Adrenal gland (tissue), 12 donors: ENCODE measurements around the gene AUTS2. TPM values are rescaled to one million over a fixed set of nuclear protein-coding genes. Genes with fewer than 3 reads are reported as not detected.

Source experiments
- DNase-seq, 7 donors: peaks; one replicate each; pipeline ENCODE4 v3.0.0-alpha.2; 2019 to 2020
- H3K27ac ChIP-seq, 5 donors: fragments of 200-600 bp; sonication (generic) in 4 of 5; 1 replicate in 3 of 5; 2 replicates in 2 of 5; pipeline versions ENCODE4 v1.5.1 to v1.8.0; 2016 to 2020; ENCODE audit warnings: mild to moderate bottlenecking in 1 of 5
- H3K27me3 ChIP-seq: fragments of 200-600 bp; 2 replicates; pipeline ENCODE4 v1.8.0; 2021
- H3K36me3 ChIP-seq, 2 donors: fragments of 200-600 bp; replicated peaks in 1 of 2; 1 replicate in 1 of 2; 2 replicates in 1 of 2; pipeline versions ENCODE4 v1.5.1 to v1.8.0; 2018 to 2022
- H3K4me1 ChIP-seq, 2 donors: fragments of 200-600 bp; replicated peaks in 1 of 2; 1 replicate in 1 of 2; 2 replicates in 1 of 2; pipeline versions ENCODE4 v1.5.1 to v1.8.0; 2018 to 2021
- H3K4me3 ChIP-seq, 4 donors: fragments of 200-600 bp; sonication (generic) in 3 of 4; one replicate each; pipeline ENCODE4 v1.5.1; 2016 to 2018
- H3K9me3 ChIP-seq, 3 donors: fragments of 200-600 bp; sonication (generic) in 1 of 3; replicated peaks in 1 of 3; 1 replicate in 2 of 3; 2 replicates in 1 of 3; pipeline versions ENCODE4 v1.5.1 to v1.8.0; 2016 to 2021
- CTCF ChIP-seq, 6 experiments: fragments of 450-650 bp in 4 of 6; fragments of 200-600 bp in 2 of 6; sonication (generic) in 1 of 6; IDR thresholded peaks; 1 replicate in 5 of 6; 2 replicates in 1 of 6; pipeline versions ENCODE4 v1.5.1 to v1.8.0; 2016 to 2021; ENCODE audit warnings: antibody characterized with exemption in 6 of 6, mild to moderate bottlenecking in 2 of 6, moderate library complexity in 1 of 6
- POLR2A ChIP-seq, 2 donors: fragments of 450-650 bp; IDR thresholded peaks; one replicate each; pipeline ENCODE4 v1.6.1; 2017; ENCODE audit warnings: antibody characterized with exemption in 2 of 2, mild to moderate bottlenecking in 2 of 2, moderate library complexity in 1 of 2
- WGBS, 4 donors: extraction: QIAGEN DNeasy Blood & Tissue Kit in 2 of 4; methylation state at CpG; one replicate each; pipeline versions ENCODE4 v1.1.5 to v1.1.7; 2013 to 2017; 5-methylcytosine and 5-hydroxymethylcytosine counted together
- intact Hi-C, 2 donors: fragments of 100-400 bp; cut with DNase I; formaldehyde crosslinking; loops; one replicate each; pipeline versions ENCODE4 v1.14.1 to v1.15.0; 2022 to 2023
- polyA plus RNA-seq, 3 donors: library from polyadenylated mRNA; stranded (reverse); fragments of 200-250 nt in 2 of 3; fragments of 350-450 nt in 1 of 3; fragmentation: Illumina TruSeq in 1 of 3; extraction: RNeasy Lipid Tissue Mini Kit (QIAGEN cat#74804) in 1 of 3; gene quantifications; one replicate each; pipeline ENCODE4 v1.2.3, GENCODE V29; 2013 to 2014
- total RNA-seq, 9 donors: library from RNA; depleted of rRNA in 4 of 9; stranded (reverse); fragments of >200 nt in 4 of 9; fragments of 120-200 nt in 1 of 9; fragmentation: NEBNext Ultra II Directional in 1 of 9; extraction: Animal tissue kit (Norgen Biotek cat#: 25700) in 1 of 9; gene quantifications; one replicate each; pipeline versions ENCODE4 v1.1.0 to v1.2.4, GENCODE V29; 2013 to 2023
- donor health status: healthy with polysubstance abuse.
- donor health status: Bipolar disorder and iron deficiency.
- donor health status: DM: yes; HTN: yes; CAD: no.
- donor health status: DM: no; HTN: no; CAD: no.
- donor health status: DM: no; HTN: no; CAD: no.
- donor health status: DM: yes; HTN: yes; CAD: no.

AUTS2 gene
- total and polyA plus RNA-seq, 12 donors: 6.4 to 44.0 (median 15.2) TPM

GRCh38 chr7:70047891-70048448 is 449.7 kb downstream of the AUTS2 start:
- no peaks in the 10 kb centered on the region for H3K27me3 ChIP-seq
- DNase-seq: no peak
- WGBS, 4 donors: 79 to 83% (median 81%) methylated on average over 3 of the region's 3 CpGs
- H3K9me3 ChIP-seq: no peaks in the 10 kb centered on the region
- peaks cover 0 to 3% of the 10 kb centered on the region in 2 donors for H3K4me1 ChIP-seq
- no peak for TF ChIP-seq CTCF (IDR thresholded peaks at IDR 0.05)
- TF ChIP-seq POLR2A (IDR thresholded peaks at IDR 0.05): no peak
- intact Hi-C loops: loop anchor here in 1 of 2 donors (10.0 kb wide), 1 partner anchor 647 kb away; no protein-coding TSS in a partner anchor
- no peaks in the 10 kb centered on the region for H3K36me3 ChIP-seq
- no peak overlapping the region for H3K27ac ChIP-seq
- no peak overlapping the region for H3K4me3 ChIP-seq

DNA sequence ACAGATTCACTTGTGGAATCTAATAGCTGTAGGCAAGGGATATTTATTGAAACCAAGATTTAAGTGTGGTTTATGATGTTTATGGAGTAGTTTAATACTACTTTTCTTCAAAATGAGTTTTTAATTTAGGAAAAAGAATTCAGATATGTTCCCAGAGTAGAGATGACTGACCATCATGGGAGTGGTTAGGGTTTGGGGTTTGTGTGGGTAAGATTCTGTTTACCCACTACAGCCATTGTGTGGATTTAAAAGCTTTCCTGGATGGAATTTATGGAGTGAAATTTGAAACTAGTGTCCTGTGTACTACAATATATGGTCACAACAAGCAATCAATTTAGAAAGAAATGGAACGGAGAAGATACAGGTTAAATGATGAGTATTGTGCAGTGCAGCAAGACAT is 453.5 kb downstream of the AUTS2 start:
- H3K27ac ChIP-seq: no peak overlapping the region
- H3K36me3 ChIP-seq: no peaks in the 10 kb centered on the region
- H3K9me3 ChIP-seq: no peaks in the 10 kb centered on the region
- intact Hi-C loops: loop anchor here in 1 of 2 donors (10.0 kb wide), 1 partner anchor 103 kb away; no protein-coding TSS in a partner anchor
- no peaks in the 10 kb centered on the region for H3K4me1 ChIP-seq
- H3K4me3 ChIP-seq: no peak overlapping the region
- TF ChIP-seq CTCF (IDR thresholded peaks at IDR 0.05) (no peak), POLR2A (IDR thresholded peaks at IDR 0.05) (no peak)
- no peaks in the 10 kb centered on the region for H3K27me3 ChIP-seq
- no peak for DNase-seq
- WGBS, 4 donors: 98 to 100% (median 99%) methylated on average over 1 of the region's 1 CpG

DNA sequence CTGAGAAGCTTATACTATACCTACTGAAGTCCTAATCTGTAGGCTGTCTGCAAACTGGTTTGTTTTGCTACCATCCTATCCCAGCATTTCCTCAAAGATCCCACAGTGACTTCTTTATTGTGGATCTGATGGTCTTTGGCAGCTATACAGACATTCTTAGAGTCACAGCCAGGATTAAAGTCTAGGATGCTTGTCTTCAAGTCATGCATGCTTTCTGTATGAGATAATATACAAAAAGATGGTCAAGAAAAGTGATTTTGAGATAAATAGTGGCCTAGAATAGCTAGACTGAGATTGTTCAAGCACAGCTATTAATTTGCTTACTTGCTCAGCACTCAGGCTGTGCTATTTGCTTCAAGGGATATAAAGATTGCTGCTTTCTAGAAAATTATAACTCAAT is 454.4 kb downstream of the AUTS2 start:
- H3K27ac ChIP-seq: no peak overlapping the region
- H3K36me3 ChIP-seq: no peaks in the 10 kb centered on the region
- TF ChIP-seq CTCF (IDR thresholded peaks at IDR 0.05) (no peak), POLR2A (IDR thresholded peaks at IDR 0.05) (no peak)
- no peak for DNase-seq
- H3K9me3 ChIP-seq: no peaks in the 10 kb centered on the region
- intact Hi-C loops: loop anchor here in 1 of 2 donors (10.0 kb wide), 1 partner anchor 102 kb away; no protein-coding TSS in a partner anchor
- H3K4me3 ChIP-seq: no peak overlapping the region
- H3K4me1 ChIP-seq: no peaks in the 10 kb centered on the region
- H3K27me3 ChIP-seq: no peaks in the 10 kb centered on the region

DNA sequence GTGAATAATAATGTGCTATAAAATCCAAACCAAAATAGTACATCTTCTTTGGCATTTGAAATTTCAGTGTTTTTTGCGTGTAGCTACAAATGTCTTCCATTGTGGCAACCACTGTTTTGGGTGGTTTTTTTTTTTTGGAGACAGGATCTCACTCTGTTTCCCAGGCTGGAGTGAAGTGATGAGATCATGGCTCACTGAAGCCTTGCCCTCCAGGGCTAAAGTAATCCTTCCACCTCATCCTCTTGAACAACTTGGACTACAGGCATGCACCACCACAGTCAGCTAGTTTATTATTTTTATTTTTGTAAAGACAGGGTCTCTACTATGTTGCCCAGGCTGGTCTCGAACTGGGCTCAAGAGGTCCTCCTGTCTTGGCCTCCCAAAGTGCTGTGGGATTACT is 455.1 kb downstream of the AUTS2 start:
- TF ChIP-seq POLR2A (IDR thresholded peaks at IDR 0.05) (no peak), CTCF (IDR thresholded peaks at IDR 0.05) (no peak)
- Histone ChIP-seq H3K27me3 (no peaks in the 10 kb centered on the region), H3K4me3 (no peak overlapping the region), H3K4me1 (no peaks in the 10 kb centered on the region), H3K27ac (no peak overlapping the region), H3K36me3 (no peaks in the 10 kb centered on the region), H3K9me3 (peaks cover 0 to 4% (median 0%) of the 10 kb centered on the region in 3 donors)
- 81 to 98% (median 95%) methylated on average over 2 of the region's 2 CpGs for WGBS, 4 donors
- intact Hi-C loops: loop anchor here in 1 of 2 donors (10.0 kb wide), 1 partner anchor 101 kb away; no protein-coding TSS in a partner anchor
- no peak for DNase-seq
